NCI-H187 (cell line): Measurements from ENCODE around the gene BCL11B.
"Not testable (repeated sequence)": the region's sequence is repeated elsewhere in the genome, so short reads cannot be mapped to it uniquely, and the experiment has no call there.

Source experiments
- DNase-seq, 2 experiments: peaks; one replicate each; lab custom pipeline; 2025; lab: John Stamatoyannopoulos, UW

Gene BCL11B

DNA sequence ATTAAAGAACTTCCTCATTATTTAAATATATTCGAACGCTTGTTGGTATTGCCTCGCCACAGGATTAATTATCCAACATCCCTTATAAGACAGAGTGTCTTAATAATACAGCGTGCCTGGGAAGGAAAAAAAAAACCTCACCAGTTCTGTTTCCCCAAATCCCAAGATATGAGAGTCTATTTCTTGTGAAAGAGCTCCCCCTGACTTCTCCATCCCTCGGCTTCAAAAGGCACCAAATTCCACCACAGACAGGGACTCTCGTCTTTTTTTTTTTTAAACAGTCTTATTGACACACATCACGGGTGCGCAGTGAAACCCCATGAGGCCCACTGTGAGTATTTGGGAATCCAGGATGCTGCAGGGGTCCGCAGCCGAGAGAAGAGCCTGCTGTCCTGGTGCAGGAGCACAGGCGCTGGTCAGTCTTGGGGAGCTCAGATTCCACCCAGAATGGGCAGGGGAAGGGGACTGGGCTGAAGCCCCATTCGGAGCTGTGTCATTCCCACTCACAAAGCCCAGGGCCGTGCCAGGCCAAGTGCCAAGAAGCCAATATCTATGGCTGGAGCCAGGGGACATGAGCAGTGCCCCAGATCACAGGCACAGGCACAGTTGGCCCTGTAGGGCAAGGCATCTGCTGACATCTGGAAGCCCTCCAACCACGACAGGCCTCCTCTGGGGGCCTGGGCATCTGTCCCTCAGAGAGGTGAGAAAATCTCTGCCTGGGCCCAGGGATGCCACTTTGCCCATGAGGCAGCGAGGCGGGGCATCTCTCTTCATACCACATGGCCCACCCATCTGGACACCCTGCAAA is 71.9 kb downstream of the BCL11B start:
- no peak for DNase-seq

DNA sequence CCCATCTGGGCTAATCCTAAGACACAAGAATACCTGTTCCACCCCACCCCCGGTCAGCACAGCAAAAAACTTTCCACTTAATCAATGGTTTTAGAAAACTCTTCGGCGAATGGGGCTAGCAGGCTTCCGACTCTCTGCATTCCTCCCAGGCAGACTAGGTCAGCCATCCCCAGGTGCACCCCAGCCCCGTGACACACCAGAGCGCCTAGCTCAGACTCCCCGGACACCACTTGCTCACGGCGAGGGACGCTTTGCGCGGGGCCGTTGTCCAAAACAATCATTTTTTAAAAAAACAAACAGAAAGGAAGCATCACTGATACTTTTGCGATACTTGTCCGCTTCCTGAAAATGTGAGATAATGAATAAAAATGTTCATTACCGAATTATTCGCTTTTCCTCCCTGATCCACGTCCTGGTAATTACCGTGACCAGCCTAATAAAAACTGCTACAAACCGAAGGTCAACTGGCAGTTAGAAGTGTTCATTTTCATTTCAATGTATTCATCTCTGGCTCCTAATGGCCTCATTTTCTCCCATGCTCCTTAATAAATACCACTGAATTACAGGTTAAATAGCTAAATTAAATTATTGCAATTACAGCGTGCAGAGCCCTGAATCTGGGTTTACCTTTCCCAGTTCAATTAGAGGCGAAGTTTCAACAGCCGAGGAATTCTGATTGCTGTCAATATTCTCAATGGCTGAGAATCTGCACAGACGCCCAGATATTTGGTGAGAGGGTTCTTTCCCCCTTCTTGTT is 73.1 kb downstream of the BCL11B start:
- DNase-seq = no peak

DNA sequence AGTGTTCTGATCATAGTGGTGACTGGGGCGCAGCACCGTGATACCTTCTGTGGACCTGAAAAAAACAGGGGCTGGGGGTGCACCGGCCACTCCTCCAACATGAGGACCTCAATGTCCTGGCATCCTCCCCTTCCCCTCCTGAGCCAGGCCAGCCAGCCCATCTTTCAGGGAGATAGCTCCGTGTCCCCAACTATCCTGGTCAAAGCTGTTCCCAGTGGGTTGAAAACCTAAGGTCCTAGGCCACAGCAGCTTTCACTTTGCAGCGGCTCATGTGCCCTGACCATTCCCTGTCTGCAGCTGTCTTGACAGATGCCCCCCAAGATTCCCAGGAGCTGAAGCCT is 75.7 kb downstream of the BCL11B start:
- no peak for DNase-seq

DNA sequence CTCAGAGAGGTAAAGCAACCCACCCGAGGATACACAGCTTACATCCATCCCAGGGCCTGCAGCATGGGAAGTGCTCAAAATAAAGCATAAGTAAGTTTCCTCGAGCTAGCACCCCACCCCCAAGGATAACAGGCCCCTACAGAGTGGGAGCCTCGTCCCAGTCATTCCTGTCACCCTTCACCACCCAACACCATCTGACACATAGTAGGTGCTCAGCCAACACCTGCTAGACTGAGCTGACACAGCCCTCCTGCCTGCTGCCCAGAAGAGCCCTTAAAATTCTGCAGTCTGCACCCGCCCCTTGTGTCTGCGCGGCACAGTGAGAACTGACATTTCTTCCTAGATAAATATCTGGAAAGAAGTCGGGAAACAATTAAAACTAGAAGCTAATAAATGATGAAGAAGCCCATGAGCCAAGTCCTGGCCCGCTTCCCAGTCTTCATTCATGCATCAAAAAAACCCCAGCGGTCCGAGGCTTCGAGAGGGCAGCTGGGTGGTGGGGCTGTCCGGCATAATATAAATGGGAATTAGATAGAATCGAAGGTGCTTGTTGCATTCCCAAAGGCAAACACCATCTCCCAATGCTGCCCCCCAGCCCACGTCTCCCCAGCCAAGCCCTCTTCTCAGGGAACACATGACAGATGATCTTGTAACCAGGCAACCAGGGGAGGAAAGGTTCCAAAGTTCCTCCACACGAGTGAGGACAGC is 76.2 kb downstream of the BCL11B start:
- no peak for DNase-seq

DNA sequence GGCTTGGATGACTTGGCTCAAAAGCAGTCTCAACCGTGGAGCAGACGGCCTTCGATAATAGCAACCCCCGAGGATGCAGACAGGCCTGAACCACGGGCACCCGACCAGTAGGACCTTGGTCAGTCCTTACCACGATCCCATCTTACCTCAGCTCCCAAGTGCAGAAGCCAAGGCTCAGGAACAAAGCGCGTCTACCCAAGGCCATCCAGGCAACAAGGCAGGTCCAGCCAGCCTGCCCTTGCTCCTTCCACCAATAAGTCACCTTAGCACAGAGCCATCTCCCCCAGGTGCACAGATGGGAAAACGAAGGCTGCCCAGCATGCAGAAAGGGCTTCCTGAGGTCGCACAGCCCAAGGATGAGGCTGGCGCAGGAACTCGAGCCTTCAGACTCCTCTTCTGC is 77.3 kb downstream of the BCL11B start:
- DNase-seq = no peak

DNA sequence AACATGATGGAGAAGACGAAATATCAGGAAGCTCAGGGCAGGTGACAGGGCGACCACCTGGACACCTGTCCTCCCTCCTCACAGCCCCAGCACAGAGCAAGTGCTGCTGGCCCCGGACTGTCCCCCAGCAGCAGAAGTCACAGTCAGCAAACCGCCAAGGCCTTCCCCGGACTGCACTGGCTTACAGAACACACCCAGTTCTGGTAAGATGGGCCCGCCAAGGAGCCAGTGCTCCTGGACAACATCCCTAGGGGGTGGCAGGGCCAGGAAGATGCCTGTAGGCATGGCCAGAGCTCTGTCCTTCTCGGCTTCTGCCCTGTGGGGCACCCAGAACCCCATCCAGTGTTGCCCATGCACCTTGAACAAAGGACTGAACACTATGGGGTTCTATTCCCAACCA is 77.9 kb downstream of the BCL11B start:
- DNase-seq = no peak

DNA sequence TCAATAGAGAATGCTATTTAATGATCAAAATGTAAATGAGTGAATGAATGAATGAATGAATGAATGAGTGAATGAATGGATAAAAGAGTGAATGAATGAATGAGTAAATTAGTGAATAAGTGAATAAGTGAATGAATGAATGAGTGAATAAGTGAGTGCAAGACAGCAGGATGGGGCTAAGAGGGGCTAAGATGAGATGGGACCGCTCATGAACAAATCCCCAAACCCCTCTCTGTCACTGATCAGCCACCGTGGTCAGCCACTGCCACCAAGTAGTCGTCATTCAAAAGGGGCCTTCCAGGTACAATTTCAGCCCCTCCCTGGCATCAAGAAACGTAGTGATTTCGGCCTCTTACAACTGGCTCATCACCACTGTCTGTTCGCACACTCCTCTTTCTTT is 79.2 kb downstream of the BCL11B start:
- no peak for DNase-seq

DNA sequence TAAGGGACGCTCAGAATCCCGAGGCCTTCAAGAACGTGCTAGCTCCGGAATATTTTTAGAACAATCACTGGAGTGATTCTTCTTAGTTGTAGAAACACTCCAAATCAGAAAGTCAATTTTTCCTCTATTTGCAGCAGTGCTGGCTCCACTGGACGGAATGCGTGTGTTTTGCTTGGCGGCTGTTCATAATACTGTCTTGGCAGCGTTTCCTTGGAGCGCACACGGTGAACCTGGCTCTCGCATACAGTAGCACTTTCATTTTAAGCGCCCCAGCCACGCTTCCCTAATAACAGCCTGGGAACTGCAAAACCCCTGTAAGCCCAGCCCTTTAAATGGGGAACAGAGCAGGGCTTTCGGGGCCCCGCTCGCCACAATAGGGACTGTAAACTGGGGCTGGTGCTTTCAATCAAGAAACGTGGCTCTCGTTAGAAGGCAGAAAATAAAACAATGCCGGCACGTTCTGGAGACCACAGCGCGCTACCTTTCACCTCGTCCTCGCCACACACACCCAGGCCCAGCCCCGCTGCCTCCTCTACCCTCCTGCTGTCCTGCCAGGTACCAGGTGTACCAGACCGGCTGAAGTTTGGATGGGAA is 79.9 kb downstream of the BCL11B start:
- no peak for DNase-seq

DNA sequence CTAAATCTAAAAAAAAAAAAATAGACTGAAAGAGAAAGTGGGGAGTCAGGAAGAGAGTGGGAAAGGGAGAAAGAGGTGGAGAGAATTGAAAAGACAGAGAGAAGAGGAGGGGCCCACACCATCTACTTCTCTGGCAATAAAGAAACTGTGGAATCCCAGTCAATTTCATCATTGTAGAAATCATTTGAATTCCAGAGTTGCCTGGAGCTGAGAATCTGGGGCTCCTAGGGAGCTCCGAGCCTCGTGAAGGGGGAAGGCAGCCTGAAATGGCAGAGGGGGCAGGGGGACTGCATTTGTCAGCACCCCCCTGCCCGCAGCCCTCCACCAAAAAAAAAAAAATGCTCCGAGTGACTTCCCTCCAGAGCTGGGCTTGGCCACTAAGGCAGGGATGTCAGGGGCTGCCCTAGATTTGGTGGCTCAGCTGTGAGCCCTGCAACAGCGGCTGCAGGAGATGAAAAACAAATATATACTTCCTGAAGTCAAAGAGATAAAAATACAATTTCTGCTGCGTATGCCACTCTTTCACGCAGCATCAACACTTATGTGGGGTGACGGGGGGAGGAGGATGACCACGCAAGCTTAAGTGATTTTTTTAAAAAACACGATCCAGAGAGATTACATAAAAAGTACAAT is 80.5 kb downstream of the BCL11B start:
- no peak for DNase-seq

DNA sequence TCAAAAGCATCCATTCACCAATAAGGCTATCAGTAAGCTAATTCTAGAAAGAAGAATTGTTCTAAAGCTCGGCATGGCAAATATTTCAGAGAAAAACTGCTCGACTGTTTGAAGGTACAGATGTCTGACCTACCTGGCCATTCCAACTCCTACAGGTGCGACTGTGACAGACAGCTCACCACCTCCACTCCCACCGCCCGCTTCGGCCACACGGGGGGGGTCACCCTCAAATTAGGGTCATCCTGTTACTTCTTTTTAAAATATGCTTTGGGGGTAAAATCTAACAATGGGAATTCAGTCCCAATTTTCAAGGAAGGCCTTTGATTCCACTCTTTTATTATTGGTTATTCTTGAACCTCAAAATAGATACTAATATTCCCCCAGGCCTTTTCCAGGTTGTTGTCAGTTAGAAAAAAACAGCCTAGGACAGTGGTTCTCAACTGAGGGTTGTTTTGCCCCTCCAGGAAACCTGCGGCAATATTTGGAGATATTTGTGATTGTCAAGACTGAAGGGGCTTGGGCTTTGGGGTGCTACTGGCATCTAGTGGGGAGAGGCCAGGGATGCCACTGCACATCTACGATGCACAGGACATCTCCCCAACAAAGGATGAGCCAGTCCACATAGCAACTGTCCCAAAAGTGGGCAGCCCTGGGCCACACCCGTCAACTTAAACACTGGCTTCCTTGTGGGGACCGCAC is 81.2 kb downstream of the BCL11B start:
- no peak for DNase-seq

DNA sequence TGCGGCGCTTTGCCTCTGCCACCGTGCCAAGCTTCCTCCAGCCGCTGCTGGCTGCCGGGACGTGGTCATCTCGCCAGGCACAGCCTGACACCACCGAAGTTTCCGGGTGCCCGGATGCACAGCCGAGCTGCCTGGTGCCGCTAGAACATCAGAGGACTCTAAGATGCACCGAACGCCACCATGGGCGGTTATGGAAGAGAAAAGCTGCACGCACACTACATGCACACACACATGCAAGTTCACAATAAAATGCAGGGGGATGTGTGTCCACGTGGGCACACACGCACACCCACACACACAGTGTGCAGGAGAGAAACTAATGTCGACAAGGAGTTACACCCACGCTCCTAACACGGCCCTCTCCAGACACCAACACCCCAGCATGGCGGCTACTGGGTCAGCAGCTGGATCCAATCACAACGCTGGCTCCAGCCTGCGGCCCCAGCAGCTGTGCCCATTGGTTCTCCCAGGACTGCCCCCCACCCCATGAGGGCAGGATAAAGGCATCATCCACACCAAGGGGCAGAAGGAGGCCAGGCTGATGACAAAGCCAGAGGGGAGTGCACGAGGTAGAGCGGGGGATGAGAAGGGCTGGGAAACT is 82.7 kb downstream of the BCL11B start:
- DNase-seq = no peak

DNA sequence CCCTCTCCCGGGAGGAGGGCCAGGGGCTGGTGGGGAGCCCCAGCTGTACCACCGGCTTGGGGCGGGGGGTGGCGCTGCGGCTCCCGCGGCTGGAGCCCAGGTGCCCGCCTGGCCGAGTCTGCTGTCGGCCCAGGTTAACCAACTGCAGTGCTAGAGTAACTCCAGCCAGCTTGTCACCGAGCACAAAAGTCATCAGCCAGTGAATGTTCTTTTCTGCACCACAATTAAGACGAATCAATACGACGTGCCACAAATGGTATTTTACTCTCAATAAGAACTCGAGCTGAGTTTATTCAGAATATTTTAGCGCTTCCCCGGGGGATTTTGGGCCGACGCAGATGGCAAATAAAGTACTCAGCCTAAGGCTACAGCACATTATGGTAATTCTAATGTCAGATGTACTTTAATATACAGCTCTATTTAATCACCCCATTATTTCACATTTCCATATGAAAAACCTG is 83.2 kb downstream of the BCL11B start:
- DNase-seq = no peak

DNA sequence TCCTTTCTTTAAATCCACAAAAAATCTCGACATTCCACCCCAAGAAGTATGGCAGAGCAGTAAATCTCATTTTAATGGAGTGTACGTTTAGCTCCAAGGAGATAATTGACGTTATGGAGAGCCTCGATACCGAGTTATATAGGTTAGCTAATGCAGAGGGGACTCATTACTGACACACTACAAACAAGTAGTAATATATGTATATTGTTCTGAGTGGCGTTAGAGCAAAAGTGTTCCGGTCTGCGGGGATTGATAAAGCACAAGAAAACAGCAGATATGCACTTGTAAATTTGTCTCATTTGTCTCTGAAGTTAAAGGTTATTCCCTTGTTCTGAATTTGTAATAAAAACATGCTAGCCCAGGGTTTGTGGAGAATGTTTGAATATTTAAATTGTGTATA is 84.1 kb downstream of the BCL11B start:
- no peak for DNase-seq

DNA sequence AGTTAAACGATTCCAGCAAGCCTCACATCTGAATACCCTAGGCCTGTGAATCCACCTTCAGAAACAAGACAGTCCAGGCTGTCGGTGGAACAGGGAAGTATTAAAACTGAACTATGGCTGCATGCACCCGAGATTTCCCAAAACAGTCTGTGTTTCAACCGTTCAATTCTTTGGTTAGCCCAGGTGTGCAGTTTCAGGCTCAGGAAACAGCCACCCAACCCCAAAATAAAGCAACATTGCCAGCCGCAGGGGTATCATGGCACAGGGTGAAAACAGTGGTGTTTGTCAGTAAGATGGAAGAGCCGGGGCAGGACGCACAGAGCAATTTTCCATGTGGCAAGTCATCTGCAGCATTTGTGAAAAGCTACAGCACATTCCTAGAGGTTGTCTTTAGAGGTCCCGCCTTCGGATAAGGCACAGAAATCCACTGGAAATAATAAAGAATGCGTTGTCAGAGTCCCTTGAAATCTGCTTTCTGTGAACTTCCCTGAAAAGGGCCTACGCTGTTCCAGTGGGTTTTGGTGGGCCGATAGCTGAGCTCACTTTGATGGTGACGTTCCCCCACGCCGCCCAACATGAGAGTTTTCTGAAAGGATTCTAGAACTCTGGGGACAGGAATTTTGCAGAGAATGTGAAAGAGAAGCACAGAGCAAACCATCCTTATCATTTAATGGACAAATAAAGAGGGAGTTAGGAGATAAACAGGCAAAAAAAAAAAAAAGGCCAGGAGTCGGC is 84.9 kb downstream of the BCL11B start:
- DNase-seq = no peak

DNA sequence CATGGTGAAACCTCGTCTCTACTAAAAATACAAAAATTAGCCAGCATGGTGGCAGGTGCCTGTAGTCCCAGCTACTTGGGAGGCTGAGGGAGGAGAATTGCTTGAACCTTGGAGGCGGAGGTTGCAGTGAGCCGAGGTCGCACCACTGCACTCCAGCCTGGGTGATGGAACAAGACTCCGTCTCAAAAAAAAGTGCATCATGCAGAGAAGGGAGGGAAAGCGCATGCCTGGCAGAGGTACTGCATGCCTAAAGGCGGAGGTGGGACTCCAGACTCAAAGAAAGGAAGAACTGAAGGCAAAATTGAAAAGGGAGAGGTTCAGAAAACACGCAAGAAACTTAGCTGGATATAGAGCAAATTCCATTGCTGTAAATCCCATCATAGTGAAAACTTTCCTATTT is 85.7 kb downstream of the BCL11B start:
- DNase-seq = not testable (repeated sequence)

DNA sequence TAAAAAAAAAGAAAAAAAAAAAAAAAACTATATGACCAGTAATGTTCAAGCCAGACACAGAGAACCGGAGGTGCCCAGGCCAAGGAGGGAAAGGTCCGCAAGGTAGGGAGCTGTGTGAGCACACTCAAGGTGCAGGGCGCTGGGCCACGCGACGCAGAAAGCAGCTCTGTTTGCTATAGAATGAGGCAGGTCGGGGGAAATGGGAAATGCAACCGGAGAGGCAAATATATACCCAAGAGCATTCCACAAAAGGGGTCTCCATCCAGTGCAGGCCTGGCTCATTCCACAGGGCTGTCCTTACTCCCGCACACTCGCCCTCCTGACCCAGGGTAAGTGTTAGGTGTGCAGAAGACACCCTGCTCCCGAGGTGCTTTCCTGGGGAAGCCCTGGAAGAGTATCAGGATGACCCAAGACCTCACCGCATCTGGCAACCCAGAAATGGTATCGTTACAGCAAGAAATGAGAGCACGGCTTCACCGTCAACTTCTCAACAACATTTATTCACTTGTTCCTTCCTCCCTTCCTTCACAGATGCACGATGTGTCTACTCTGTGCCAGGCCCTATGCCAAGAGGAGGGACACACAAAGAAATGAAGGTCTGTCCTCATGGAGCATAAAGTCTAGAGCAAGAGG is 86.4 kb downstream of the BCL11B start:
- no peak for DNase-seq

DNA sequence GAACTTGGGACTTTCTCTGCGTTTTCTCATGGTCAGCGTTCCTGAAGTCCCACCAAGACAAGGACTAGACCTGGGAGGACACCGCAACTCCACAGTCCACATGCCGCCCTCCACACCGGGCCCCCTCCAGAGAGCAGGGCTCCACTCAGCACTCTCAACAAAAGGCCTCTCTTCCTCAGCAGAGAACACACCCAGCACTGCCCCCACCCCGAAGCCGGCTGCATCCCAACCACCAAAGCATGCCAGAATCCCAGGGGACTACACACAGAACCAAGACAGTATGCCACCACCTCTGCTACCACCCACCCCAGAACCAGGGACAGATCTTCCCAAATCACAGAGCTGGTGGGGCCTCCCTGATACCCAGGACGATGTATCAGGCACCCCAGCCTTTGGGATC is 88.3 kb downstream of the BCL11B start:
- no peak for DNase-seq

DNA sequence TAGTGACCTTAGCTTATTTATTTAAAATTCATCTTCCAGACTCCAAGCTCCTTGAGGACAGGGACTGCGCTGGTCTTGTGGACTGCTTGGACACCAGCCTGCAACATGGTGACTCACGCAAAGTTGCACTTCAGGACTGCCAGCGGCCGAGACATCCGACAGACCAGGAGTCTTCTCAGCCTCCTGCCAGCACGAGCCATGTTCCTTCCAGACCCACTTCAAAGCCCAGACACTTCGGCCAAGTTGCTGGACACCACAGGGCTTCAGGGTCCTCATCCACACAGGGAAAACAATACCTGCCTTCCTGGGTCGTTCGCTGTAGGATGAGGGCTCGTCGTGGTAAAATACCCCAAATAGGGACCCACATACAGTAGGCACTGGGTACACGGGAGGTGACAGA is 88.7 kb downstream of the BCL11B start:
- no peak for DNase-seq

DNA sequence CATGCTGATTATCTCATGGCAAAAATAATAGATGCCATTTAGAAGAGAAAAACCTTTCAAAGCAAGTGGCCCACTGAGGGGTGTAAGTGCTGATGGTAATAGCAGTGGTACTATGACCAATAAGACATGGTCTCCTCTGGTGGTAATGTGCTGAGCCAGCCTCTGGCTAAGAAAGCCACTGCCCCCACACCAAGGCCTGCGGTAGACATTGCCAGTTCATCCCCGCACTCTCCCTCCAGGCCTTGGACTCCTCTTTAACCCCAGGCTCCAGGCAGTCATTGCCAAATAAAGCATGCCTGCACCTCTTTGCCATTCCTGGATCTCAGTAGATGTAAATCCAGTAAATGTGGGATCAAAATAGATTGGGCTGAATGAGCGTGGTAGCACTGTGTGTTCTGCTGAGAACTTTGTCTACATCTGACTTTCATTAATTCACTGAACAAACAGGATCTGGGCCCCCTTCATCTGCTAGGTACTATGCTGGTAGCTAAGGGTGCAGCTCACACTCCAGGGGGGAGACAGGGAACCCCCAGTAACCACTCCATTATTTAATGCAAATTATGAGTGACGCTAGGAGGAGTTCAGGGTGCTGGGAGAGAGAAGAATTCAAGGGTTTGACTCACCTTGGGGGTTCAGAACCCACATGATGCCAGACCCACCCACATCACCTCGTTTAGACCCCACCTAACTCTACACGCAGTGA is 89.3 kb downstream of the BCL11B start:
- DNase-seq = no peak
